ENCODE data around the gene HOXD4.

The HOXD4 gene

GRCh38 chr2:176130147-176130956 lies 21.0 kb upstream of the HOXD4 start (continued):
- TF ChIP-seq TSHZ1 (tag by site-specific recombination; IDR thresholded peaks at IDR 0.05; ENCODE audit: borderline replicate concordance): peak; percentile 36; the same call in 1 of the 2 replicates
- no peak for TF ChIP-seq CTCF (tag by site-specific recombination; IDR thresholded peaks at IDR 0.05)
- no peak for TF ChIP-seq ZNF274 (IDR thresholded peaks at IDR 0.05; ENCODE audit: low read length)
- no peak for TF ChIP-seq ZNF274 (tag by site-specific recombination; IDR thresholded peaks at IDR 0.05; ENCODE audit: borderline replicate concordance)
- no peak for TF ChIP-seq ZNF571 (tag by site-specific recombination; IDR thresholded peaks at IDR 0.05)
- peak; percentile 96 for TF ChIP-seq ZFHX2 (tag by site-specific recombination; conservative IDR thresholded peaks at IDR 0.05)
- no peak for TF ChIP-seq TRIM28 (IDR thresholded peaks at IDR 0.05; ENCODE audit: borderline replicate concordance, low read length)
- TF ChIP-seq ZNF157 (tag by site-specific recombination; IDR thresholded peaks at IDR 0.05): no peak
- TF ChIP-seq ZNF626 (tag by site-specific recombination; IDR thresholded peaks at IDR 0.05): no peak
- no peak for TF ChIP-seq ZNF239 (tag by site-specific recombination; IDR thresholded peaks at IDR 0.05)
- TF ChIP-seq ZNF223 (tag by site-specific recombination; IDR thresholded peaks at IDR 0.05): no peak
- TF ChIP-seq HOXD13 (CRISPR knock-in tag; IDR thresholded peaks at IDR 0.05; ENCODE audit: borderline replicate concordance): 0 out of 2 replicates have a peak, but pooled peaks have one; percentile 45
- no peak for TF ChIP-seq ZNF140 (tag by site-specific recombination; IDR thresholded peaks at IDR 0.05)
- TF ChIP-seq ZNF112 (tag by site-specific recombination; IDR thresholded peaks at IDR 0.05): no peak
- peak; percentile 53; the same call in 1 of the 2 replicates for TF ChIP-seq ZNF660 (tag by site-specific recombination; IDR thresholded peaks at IDR 0.05)
- TF ChIP-seq ZNF560 (tag by site-specific recombination; IDR thresholded peaks at IDR 0.05; ENCODE audit: borderline replicate concordance): no peak
- TF ChIP-seq ZNF544 (tag by site-specific recombination; IDR thresholded peaks at IDR 0.05): no peak
- peak; percentile 64; the same call in 1 of the 2 replicates for TF ChIP-seq ZSCAN30 (tag by site-specific recombination; IDR thresholded peaks at IDR 0.05)
- no peak for TF ChIP-seq HOXA7 (CRISPR knock-in tag; IDR thresholded peaks at IDR 0.05; ENCODE audit: borderline replicate concordance)
- TF ChIP-seq ZNF24 (tag by site-specific recombination; IDR thresholded peaks at IDR 0.05): peak; percentile 46; the same call in 1 of the 2 replicates
- no peak for TF ChIP-seq ZNF518A (tag by site-specific recombination; conservative IDR thresholded peaks at IDR 0.05; ENCODE audit: low read depth)
- TF ChIP-seq ZNF792 (tag by site-specific recombination; IDR thresholded peaks at IDR 0.05): no peak
- TF ChIP-seq ZNF473 (tag by site-specific recombination; IDR thresholded peaks at IDR 0.05): no peak
- peak; percentile 49 for TF ChIP-seq SP7 (tag by site-specific recombination; IDR thresholded peaks at IDR 0.05)
- TF ChIP-seq ZEB2 (tag by site-specific recombination; IDR thresholded peaks at IDR 0.05): peak; percentile 83
- TF ChIP-seq HOXC10 (CRISPR knock-in tag; IDR thresholded peaks at IDR 0.05): no peak; the same call in 1 of the 2 replicates
- TF ChIP-seq ZNF600 (tag by site-specific recombination; IDR thresholded peaks at IDR 0.05): peak; percentile 43; the same call in 1 of the 2 replicates
- 0 out of 2 replicates have a peak, but pooled peaks have one; percentile 18 for TF ChIP-seq ZFP69B (tag by site-specific recombination; IDR thresholded peaks at IDR 0.05)
- peak; percentile 41 for TF ChIP-seq SP2 (tag by site-specific recombination; IDR thresholded peaks at IDR 0.05)
- TF ChIP-seq YY2 (tag by site-specific recombination; IDR thresholded peaks at IDR 0.05): no peak
- TF ChIP-seq ZNF654 (tag by site-specific recombination; IDR thresholded peaks at IDR 0.05; ENCODE audit: low read depth): no peak; the same call in 1 of the 2 replicates
- TF ChIP-seq SCRT1 (tag by site-specific recombination; IDR thresholded peaks at IDR 0.05; ENCODE audit: borderline replicate concordance): no peak
